Neuron (in vitro differentiated cells): ENCODE measurements around the gene WASF3.

Experiments
- H2AFZ ChIP-seq: one replicate; pipeline ENCODE4 v1.6.1; 2013; ENCODE audit warnings: low read depth, mild to moderate bottlenecking, inconsistent platforms, low read length, moderate library complexity
- H3K27me3 ChIP-seq: one replicate; pipeline ENCODE4 v1.6.1; 2013; ENCODE audit warnings: low read length; ENCODE audit not compliant: insufficient read depth
- H3K36me3 ChIP-seq: one replicate; pipeline ENCODE4 v1.6.1; 2013; ENCODE audit warnings: low read length; ENCODE audit not compliant: insufficient read depth
- H3K4me1 ChIP-seq: one replicate; pipeline ENCODE4 v1.6.1; 2013; ENCODE audit warnings: low read length; ENCODE audit not compliant: insufficient read depth
- H3K4me3 ChIP-seq: 2 replicates; pipeline ENCODE4 v1.5.1; 2013; ENCODE audit warnings: mild to moderate bottlenecking, low read length, moderate library complexity
- H3K9me3 ChIP-seq: one replicate; pipeline ENCODE4 v1.6.1; 2013; ENCODE audit warnings: low read length

The WASF3 gene, protein sequence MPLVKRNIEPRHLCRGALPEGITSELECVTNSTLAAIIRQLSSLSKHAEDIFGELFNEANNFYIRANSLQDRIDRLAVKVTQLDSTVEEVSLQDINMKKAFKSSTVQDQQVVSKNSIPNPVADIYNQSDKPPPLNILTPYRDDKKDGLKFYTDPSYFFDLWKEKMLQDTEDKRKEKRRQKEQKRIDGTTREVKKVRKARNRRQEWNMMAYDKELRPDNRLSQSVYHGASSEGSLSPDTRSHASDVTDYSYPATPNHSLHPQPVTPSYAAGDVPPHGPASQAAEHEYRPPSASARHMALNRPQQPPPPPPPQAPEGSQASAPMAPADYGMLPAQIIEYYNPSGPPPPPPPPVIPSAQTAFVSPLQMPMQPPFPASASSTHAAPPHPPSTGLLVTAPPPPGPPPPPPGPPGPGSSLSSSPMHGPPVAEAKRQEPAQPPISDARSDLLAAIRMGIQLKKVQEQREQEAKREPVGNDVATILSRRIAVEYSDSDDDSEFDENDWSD

DNA sequence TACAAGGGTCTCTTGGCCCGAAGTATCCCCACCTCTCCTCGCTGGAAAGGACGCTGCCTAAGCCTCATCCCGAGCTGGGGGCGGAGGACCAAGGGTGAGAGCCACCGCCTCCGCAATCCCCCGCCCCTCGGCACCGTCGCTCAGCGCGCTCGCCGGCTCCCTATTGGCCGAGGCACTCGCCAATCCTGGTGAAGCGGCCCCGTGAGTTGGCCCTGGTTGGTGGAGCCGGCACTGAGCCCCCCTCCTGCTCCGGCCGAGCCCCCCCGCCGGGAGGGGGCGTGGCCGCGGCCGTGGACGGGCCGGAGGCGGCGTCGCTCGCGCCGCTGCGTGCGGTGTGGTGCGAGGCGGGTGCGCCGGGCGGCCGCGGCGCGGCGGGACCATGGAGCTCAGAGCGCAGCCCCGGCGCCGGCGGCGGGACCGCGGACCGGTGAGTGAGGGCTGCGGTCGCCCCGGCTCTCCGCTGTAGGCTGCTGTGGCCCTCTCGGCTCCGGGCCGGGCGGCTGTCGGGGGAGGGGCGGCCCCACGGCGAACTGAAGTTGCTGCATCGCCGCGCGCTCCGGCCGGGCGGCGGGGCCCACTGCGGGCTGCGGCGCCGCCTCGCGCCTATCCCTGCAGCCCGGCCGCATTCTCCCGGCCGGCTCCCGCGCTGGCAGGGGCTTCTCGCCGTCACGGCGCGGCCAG lies at the start of gene WASF3:
WASF3 (plus strand) TSS at position 291 of the 681 bp plus-strand sequence. CDS start 84,588 bp downstream, outside the sequence.
- peak within 1 kb of the TSS; percentile 52 for H3K4me3 ChIP-seq
- H3K9me3 ChIP-seq, result peaks cover 2% of the 10 kb centered on the region
- peak within 1 kb of the TSS; percentile 78 for H2AFZ ChIP-seq
- H3K36me3 ChIP-seq, result no peaks in the 10 kb centered on the region
- H3K4me1 ChIP-seq, result peaks cover 27% of the 10 kb centered on the region
- H3K27me3 ChIP-seq, result no peaks in the 10 kb centered on the region

DNA sequence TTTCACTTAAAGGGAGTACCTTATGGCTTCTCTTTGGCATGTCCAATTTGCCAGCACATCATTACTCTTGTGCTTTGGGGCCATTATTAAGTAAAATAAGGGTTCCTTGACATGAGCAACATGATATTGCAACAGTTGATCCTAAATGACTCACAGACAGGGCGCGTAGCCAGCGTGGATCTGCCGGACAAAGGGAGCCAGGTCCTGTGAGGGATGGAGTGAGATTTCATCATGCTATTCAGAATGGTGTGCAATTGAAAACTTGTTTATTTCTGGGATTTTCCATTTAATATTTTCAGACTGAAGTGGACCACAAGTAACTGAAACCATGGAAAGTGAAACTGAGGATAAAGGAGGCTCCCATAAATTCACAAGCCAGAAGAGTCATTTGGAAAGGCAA lies 48.6 kb upstream of the WASF3 start:
- Histone ChIP-seq H3K36me3 (no peaks in the 10 kb centered on the region), H2AFZ (no peak overlapping the region), H3K4me3 (no peak overlapping the region), H3K27me3 (peaks cover 2% of the 10 kb centered on the region), H3K9me3 (peaks cover 1% of the 10 kb centered on the region), H3K4me1 (no peaks in the 10 kb centered on the region)

DNA sequence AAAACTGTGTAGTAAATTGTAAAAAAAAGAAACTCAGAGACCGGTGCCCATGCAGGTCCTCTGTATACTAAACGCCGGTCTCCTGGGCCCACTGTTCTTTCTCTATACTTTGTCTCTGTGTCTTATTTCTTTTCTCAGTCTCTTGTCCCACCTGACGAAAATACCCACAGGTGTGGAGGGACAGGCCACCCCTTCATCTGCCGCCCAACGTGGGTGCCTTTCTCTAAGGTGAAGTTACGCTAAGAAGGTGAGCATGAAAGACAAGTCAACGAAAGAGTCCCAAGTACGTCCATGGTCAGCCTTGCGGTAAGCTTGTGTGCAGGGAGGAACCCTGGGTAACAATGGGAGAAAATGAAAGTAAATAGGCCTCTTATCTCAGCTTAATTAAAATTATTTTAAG lies 48.0 kb upstream of the WASF3 start:
- Histone ChIP-seq H2AFZ (no peak overlapping the region), H3K4me1 (no peaks in the 10 kb centered on the region), H3K9me3 (peaks cover 1% of the 10 kb centered on the region), H3K27me3 (no peaks in the 10 kb centered on the region), H3K36me3 (no peaks in the 10 kb centered on the region), H3K4me3 (no peak overlapping the region)

DNA sequence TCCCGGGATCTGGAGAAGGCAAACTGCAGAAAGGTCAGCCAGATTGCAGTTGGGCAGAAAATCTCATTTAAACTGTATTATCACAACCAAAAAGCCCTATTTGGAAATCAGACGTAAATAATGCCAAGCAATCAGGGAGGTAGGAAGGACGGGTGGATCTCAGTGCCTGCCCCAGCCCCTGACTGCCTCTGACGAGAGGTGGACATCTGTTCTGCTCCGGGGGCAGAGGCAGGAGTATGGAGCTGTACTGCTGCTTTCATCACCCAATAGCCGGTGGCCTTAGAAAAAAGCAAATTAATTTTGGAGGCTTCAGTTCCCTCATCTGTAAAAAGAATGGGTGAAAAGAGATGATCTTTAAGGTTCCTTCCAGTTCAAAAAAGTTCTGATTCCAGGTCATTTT lies 43.6 kb upstream of the WASF3 start:
- no peaks in the 10 kb centered on the region for H3K27me3 ChIP-seq
- no peak overlapping the region for H2AFZ ChIP-seq
- H3K4me3 ChIP-seq, result no peak overlapping the region
- no peaks in the 10 kb centered on the region for H3K36me3 ChIP-seq
- H3K9me3 ChIP-seq, result peaks cover 1% of the 10 kb centered on the region
- H3K4me1 ChIP-seq, result no peaks in the 10 kb centered on the region

DNA sequence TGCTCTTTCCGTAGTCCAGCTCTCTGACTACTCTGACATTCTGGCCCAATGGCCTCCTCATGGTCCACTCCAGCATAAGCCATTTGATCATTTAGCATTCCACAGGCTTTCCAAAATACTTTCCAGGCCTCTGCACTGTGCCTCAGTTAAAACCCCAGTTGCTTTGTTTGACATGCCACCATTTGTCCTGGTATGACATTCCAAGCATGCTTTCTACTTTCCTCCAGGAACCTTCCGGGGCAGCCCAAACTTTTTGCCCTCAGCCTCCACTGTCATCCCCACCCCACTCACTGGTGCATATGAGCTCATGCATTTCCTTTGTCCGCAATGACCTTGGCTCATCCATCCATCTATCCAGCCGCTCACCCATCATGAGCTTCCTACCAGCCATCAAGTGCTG lies 41.8 kb upstream of the WASF3 start:
- Histone ChIP-seq H3K4me1 (no peaks in the 10 kb centered on the region), H3K36me3 (no peaks in the 10 kb centered on the region), H3K4me3 (no peak overlapping the region), H3K9me3 (no peaks in the 10 kb centered on the region), H2AFZ (no peak overlapping the region), H3K27me3 (no peaks in the 10 kb centered on the region)

DNA sequence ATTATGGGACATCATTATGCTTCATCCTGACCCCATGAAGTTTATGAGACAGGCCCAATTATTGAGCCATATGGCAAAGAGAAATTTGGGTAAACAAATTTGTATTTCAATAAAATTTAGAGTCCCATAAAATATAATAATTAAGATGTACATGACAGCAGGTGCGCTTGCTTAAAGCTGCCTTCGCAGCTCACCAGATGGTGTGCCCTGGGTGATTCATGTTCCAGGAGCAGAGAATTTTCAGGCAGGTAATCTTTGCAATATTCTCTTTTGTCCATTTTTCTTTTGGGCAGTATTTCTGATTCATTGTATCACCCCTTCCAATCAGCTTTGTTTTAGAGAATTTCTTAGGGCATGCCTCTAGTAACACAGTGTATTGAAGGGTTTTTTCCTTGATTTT lies 39.5 kb upstream of the WASF3 start:
- no peak overlapping the region for H3K4me3 ChIP-seq
- no peaks in the 10 kb centered on the region for H3K27me3 ChIP-seq
- no peaks in the 10 kb centered on the region for H3K4me1 ChIP-seq
- H3K36me3 ChIP-seq, result no peaks in the 10 kb centered on the region
- no peaks in the 10 kb centered on the region for H3K9me3 ChIP-seq
- H2AFZ ChIP-seq, result no peak overlapping the region

DNA sequence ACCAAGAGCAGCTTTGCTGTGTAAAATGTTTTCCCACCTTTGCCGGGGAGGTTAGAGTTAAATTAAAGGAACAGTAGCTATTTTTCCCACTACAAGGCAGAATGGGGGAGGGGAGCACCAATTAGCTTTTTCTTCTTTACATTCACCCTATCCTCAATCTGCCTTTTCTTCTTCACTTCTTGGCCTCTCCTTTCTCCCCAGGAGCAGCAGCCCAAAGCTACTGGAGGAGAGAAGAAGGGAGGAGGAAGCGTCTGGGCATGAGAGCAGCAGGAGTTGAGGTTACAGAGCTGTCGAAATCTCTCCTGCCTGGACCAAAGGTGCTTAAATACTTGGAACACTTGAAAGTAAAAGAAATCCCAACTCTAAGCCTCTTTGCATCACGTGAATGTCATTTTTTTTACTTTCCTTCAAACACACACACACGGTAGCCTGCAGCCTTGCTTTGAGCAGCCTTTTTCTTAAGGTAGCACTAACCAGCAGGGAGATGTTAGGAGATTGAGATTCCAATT lies 39.0 kb upstream of the WASF3 start:
- H3K4me1 ChIP-seq, result no peaks in the 10 kb centered on the region
- no peak overlapping the region for H2AFZ ChIP-seq
- no peak overlapping the region for H3K4me3 ChIP-seq
- H3K27me3 ChIP-seq, result no peaks in the 10 kb centered on the region
- H3K36me3 ChIP-seq, result no peaks in the 10 kb centered on the region
- H3K9me3 ChIP-seq, result no peaks in the 10 kb centered on the region

DNA sequence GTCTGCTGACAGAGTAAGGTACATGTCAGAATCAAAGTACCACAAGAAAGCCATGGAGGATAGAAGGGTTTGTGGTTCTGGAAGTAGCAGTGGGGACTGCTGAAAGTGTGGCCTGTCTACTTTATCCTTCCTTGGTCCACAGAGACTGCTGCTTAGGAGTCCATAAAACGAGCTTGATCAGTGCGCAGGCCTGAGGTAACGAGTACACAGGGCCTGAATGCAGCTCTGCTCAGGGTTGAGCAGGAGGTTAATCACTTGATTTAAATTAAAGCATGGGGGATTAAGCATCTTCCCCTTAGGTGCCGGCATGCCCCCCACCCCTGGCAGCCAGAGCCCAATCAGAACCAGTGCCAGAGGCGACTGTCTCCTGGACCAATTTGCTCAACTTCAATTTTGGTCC lies 34.9 kb upstream of the WASF3 start:
- no peak overlapping the region for H2AFZ ChIP-seq
- H3K36me3 ChIP-seq, result no peaks in the 10 kb centered on the region
- H3K4me3 ChIP-seq, result no peak overlapping the region
- H3K9me3 ChIP-seq, result no peaks in the 10 kb centered on the region
- H3K4me1 ChIP-seq, result peaks cover 5% of the 10 kb centered on the region
- no peaks in the 10 kb centered on the region for H3K27me3 ChIP-seq

DNA sequence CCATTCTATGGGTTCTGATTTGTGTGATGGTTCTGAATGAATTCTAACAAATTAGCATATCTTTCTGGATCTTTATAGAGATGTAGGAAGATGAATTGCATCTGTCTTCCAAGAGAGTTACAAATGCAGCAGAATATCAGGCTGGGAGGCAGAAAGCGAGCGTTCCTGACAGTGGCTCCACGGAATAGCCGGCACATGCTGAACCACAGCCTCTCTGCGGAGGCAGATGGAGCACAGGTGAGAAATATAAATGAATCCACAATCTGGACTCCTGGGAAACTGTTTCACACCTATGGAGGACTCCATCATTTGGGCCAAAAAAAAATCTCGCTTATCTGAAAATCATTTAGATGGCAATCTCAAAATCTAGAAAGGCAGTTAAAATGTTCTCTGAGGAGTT lies 34.5 kb upstream of the WASF3 start:
- no peaks in the 10 kb centered on the region for H3K36me3 ChIP-seq
- H3K4me1 ChIP-seq, result peaks cover 5% of the 10 kb centered on the region
- no peak overlapping the region for H3K4me3 ChIP-seq
- no peak overlapping the region for H2AFZ ChIP-seq
- H3K9me3 ChIP-seq, result no peaks in the 10 kb centered on the region
- H3K27me3 ChIP-seq, result no peaks in the 10 kb centered on the region

DNA sequence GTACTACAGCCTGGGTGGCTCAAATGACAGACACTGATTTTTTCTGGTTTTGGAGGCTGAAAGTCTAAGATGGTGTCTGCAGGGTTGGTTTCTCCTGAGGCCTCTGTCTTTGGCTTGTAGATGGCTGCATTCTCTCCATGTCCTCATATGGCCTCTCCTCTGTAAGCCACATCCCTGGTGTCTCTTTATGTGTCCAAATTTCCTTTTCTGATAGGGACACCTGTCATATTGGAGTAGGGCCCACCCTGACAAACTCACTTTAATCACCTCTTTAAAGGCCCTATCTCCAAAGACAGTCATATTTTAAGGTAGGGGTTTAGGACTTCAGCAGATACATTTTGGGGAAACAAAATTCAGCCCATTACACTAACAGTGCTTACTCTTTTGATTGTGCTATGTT lies 32.0 kb upstream of the WASF3 start:
- peaks cover 5% of the 10 kb centered on the region for H3K4me1 ChIP-seq
- H2AFZ ChIP-seq, result no peak overlapping the region
- H3K36me3 ChIP-seq, result no peaks in the 10 kb centered on the region
- no peaks in the 10 kb centered on the region for H3K27me3 ChIP-seq
- H3K9me3 ChIP-seq, result no peaks in the 10 kb centered on the region
- no peak overlapping the region for H3K4me3 ChIP-seq

DNA sequence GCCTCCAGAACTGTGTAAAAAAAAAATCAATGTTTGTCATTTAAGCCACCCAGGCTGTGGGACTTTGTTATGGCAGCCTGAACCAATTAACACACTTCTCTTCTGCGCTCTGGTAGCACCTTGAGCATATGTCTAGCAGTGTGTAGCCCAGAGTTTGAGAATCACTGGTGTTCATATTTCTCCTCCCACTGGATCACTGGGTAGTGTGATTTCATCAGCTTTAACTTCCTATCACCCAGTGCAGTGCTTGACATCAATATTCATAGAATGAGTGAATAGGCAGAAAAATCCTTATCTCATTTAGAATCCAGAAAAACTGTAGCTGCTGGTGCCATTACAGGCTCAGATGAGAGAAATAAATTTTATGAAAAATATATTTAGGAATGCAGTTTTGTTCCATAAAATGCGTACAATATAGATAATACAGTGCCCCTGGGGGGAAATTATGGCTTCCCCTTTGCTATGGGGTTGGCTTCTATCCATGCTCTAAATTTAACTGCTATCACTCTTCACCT lies 30.7 kb upstream of the WASF3 start:
- Histone ChIP-seq H3K36me3 (no peaks in the 10 kb centered on the region), H3K4me1 (peaks cover 5% of the 10 kb centered on the region)

DNA sequence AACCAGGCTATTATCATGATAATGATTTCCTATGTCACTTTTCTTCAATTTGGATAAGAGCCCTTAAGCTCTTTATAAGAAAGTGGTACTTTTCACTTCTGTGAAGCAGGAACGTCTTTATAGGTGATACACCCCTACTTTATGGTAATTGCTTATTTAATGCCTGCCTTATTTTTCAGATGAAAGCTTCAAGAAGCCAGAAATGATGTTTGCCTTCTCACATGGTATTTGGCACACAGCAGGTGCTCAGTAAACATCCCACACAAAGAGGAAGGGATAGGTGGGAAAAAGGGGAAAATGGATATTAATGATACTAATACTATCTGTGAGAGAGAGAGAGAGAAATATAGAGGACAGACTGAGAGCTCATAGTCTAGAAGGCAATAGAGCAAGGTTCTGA lies 29.0 kb upstream of the WASF3 start:
- no peaks in the 10 kb centered on the region for H3K36me3 ChIP-seq
- no peak overlapping the region for H2AFZ ChIP-seq
- H3K27me3 ChIP-seq, result no peaks in the 10 kb centered on the region
- H3K9me3 ChIP-seq, result no peaks in the 10 kb centered on the region
- no peak overlapping the region for H3K4me3 ChIP-seq
- peaks cover 5% of the 10 kb centered on the region for H3K4me1 ChIP-seq

More for the DNA sequence above, 30.7 kb upstream of the WASF3 start:
- Histone ChIP-seq H3K27me3 (no peaks in the 10 kb centered on the region), H3K4me3 (no peak overlapping the region), H2AFZ (no peak overlapping the region), H3K9me3 (no peaks in the 10 kb centered on the region)

DNA sequence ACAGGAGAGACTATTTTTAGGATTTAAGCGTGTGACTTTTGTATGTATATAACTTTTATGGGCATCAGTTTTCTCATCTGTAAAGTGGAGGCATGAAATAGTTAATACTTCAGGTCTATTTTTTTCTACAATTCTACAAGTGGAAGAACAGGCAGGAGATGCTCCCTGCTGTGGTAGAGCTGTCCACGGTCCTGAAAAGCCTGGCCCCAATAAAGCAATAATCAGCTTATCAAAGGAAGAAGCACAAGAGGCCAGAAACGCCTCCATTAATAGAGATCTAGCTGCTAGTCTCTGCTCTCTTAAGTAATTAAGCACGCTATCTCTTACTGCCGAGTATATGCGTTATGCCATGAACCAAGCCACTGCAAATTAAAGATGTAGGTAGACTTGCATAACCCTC lies 28.0 kb upstream of the WASF3 start:
- no peaks in the 10 kb centered on the region for H3K9me3 ChIP-seq
- H3K36me3 ChIP-seq, result no peaks in the 10 kb centered on the region
- no peak overlapping the region for H3K4me3 ChIP-seq
- H2AFZ ChIP-seq, result no peak overlapping the region
- H3K27me3 ChIP-seq, result no peaks in the 10 kb centered on the region
- H3K4me1 ChIP-seq, result peaks cover 5% of the 10 kb centered on the region
